GM23338 (cell line): ENCODE measurements around the gene WIPF3. TPM values are rescaled to one million over a fixed set of nuclear protein-coding genes. Genes with fewer than 3 reads are reported as not detected.

Experiments used
- ATAC-seq: fragments of 200-7000 bp; cut with Tn5 transposase; 3 replicates; pipeline ENCODE4 v1.9.1; 2020
- DNase-seq: peaks from one replicate; pipeline ENCODE4 v3.0.0-alpha.2; 2015; ENCODE audit warnings: low spot score
- H2AFZ ChIP-seq: fragments of 200-600 bp; sonication (generic); 2 replicates; pipeline ENCODE4 v1.8.0; 2016; ENCODE audit warnings: antibody characterized with exemption, mild to moderate bottlenecking, moderate library complexity
- H3F3A ChIP-seq: fragments of 200-600 bp; sonication (generic); replicated peaks from 2 replicates; pipeline ENCODE4 v1.8.0; 2017; ENCODE audit warnings: antibody characterized with exemption, mixed run types, low read depth
- H3K27ac ChIP-seq: fragments of 200-600 bp; sonication (generic); 2 replicates; pipeline ENCODE4 v1.6.1; 2016; ENCODE audit warnings: low read depth
- H3K27me3 ChIP-seq: fragments of 200-600 bp; sonication (generic); 2 replicates; pipeline ENCODE4 v1.8.0; 2016; ENCODE audit warnings: mild to moderate bottlenecking, mixed run types, moderate library complexity; ENCODE audit not compliant: insufficient read depth
- H3K36me3 ChIP-seq: fragments of 200-600 bp; sonication (generic); 2 replicates; pipeline ENCODE4 v1.8.0; 2016; ENCODE audit warnings: mild to moderate bottlenecking; ENCODE audit not compliant: insufficient read depth
- H3K4me1 ChIP-seq: fragments of 200-600 bp; sonication (generic); 2 replicates; pipeline ENCODE4 v1.8.0; 2016; ENCODE audit warnings: mild to moderate bottlenecking, moderate library complexity; ENCODE audit not compliant: insufficient read depth
- H3K4me2 ChIP-seq: fragments of 200-600 bp; sonication (generic); 2 replicates; pipeline ENCODE4 v1.7.1; 2017; ENCODE audit warnings: mixed run types
- H3K4me3 ChIP-seq: fragments of 200-600 bp; sonication (generic); 2 replicates; pipeline ENCODE4 v1.6.1; 2016; ENCODE audit warnings: mixed run types
- H3K79me2 ChIP-seq: fragments of 200-600 bp; sonication (generic); replicated peaks from 2 replicates; pipeline ENCODE4 v1.8.0; 2017; ENCODE audit warnings: mild to moderate bottlenecking; ENCODE audit not compliant: insufficient read depth
- H3K9me2 ChIP-seq: fragments of 200-600 bp; sonication (generic); 2 replicates; pipeline ENCODE4 v1.8.0; 2017; ENCODE audit not compliant: insufficient read depth
- H4K20me1 ChIP-seq: fragments of 200-600 bp; sonication (generic); replicated peaks from 2 replicates; pipeline ENCODE4 v1.8.0; 2017; ENCODE audit warnings: mild to moderate bottlenecking; ENCODE audit not compliant: insufficient read depth
- H3K27ac Mint-ChIP-seq: 2 replicates; pipeline ENCODE4 v1.8.0; 2020; ENCODE audit warnings: inconsistent platforms, mild to moderate bottlenecking, moderate library complexity, mixed read lengths
- H3K27me3 Mint-ChIP-seq: 3 replicates; pipeline ENCODE4 v1.8.0; 2022; ENCODE audit warnings: low read depth, mild to moderate bottlenecking, moderate library complexity, mixed read lengths, inconsistent platforms; ENCODE audit not compliant: insufficient read depth, poor library complexity
- H3K36me3 Mint-ChIP-seq: 3 replicates; pipeline ENCODE4 v1.8.0; 2021; ENCODE audit warnings: low read depth, mild to moderate bottlenecking, inconsistent platforms, moderate library complexity, mixed read lengths
- H3K4me1 Mint-ChIP-seq: 3 replicates; pipeline ENCODE4 v1.8.0; 2020; ENCODE audit warnings: mild to moderate bottlenecking, inconsistent platforms, mixed read lengths
- H3K4me3 Mint-ChIP-seq: 3 replicates; pipeline ENCODE4 v1.8.0; 2021; ENCODE audit warnings: moderate library complexity, mild to moderate bottlenecking, inconsistent platforms, mixed read lengths
- H3K9me3 Mint-ChIP-seq: 3 replicates; pipeline ENCODE4 v1.8.0; 2020; ENCODE audit warnings: moderate library complexity, mild to moderate bottlenecking, inconsistent platforms, mixed read lengths
- CREB1 ChIP-seq: fragments of 250-450 bp; sonication (Bioruptor Pico); IDR thresholded peaks from 2 replicates; pipeline ENCODE4 v1.5.0; 2020; ENCODE audit warnings: low read depth, mild to moderate bottlenecking, moderate library complexity
- EZH2 ChIP-seq: fragments of 200-600 bp; sonication (generic); IDR thresholded peaks from one replicate; pipeline ENCODE4 v1.8.0; 2017; ENCODE audit warnings: antibody characterized with exemption, mild to moderate bottlenecking, low read depth; ENCODE audit not compliant: unreplicated experiment
- EZH2phosphoT487 ChIP-seq: fragments of 200-600 bp; sonication (generic); IDR thresholded peaks from one replicate; pipeline ENCODE4 v1.8.1; 2018; ENCODE audit warnings: antibody characterized with exemption; ENCODE audit not compliant: unreplicated experiment
- JUNB ChIP-seq: IDR thresholded peaks from one replicate; pipeline ENCODE4 v1.6.1; 2016; ENCODE audit warnings: antibody characterized with exemption; ENCODE audit not compliant: unreplicated experiment
- NANOG ChIP-seq: IDR thresholded peaks from 2 replicates; pipeline ENCODE4 v1.6.1; 2016; ENCODE audit warnings: antibody characterized with exemption, borderline replicate concordance
- POLR2AphosphoS5 ChIP-seq: IDR thresholded peaks from 2 replicates; pipeline ENCODE4 v1.6.1; 2016; ENCODE audit warnings: antibody characterized with exemption, low read depth
- STAT1 ChIP-seq: IDR thresholded peaks from one replicate; pipeline ENCODE4 v1.6.1; 2016; ENCODE audit warnings: antibody characterized with exemption; ENCODE audit not compliant: unreplicated experiment
- ZNF114 ChIP-seq: fragments of 250-450 bp; sonication (Bioruptor Pico); IDR thresholded peaks from 2 replicates; pipeline ENCODE4 v1.5.0; 2020; ENCODE audit warnings: mild to moderate bottlenecking, moderate library complexity
- ZNF331 ChIP-seq: fragments of 250-450 bp; sonication (Bioruptor Pico); IDR thresholded peaks from 2 replicates; pipeline ENCODE4 v1.5.0; 2020; ENCODE audit warnings: low read depth, mild to moderate bottlenecking, moderate library complexity
- polyA plus RNA-seq: library from polyadenylated mRNA; unstranded; fragments of >200 nt; fragmentation: Nextera tagmentation; extraction: Ambion mirVana; gene quantifications from 2 replicates; pipeline ENCODE4 v1.2.1, GENCODE V29; 2016
- total RNA-seq: library from RNA; depleted of rRNA; stranded (reverse); fragments of >200 nt; shearing (Covaris generic); gene quantifications from 2 replicates; pipeline ENCODE4 v1.2.3, GENCODE V29; 2014
- TF ChIP-seq, protein P1 (sequence below): IDR thresholded peaks from 2 replicates; pipeline ENCODE4 v1.6.1; 2016; ENCODE audit warnings: antibody characterized with exemption
- TF ChIP-seq, protein P2 (sequence below): IDR thresholded peaks from one replicate; pipeline ENCODE4 v1.6.1; 2018; ENCODE audit warnings: antibody characterized with exemption; ENCODE audit not compliant: unreplicated experiment
- TF ChIP-seq, protein P3 (sequence below), 2 experiments: fragments of 200-600 bp in 1 of 2; sonication (generic) in 1 of 2; conservative IDR thresholded peaks; 2 replicates each; pipeline versions ENCODE4 v1.5.1 to v1.6.1; 2016 to 2017; ENCODE audit warnings: antibody characterized with exemption in 2 of 2, low read depth in 2 of 2, mild to moderate bottlenecking in 2 of 2, moderate library complexity in 1 of 2

WIPF3 gene
- total and polyA plus RNA-seq, 2 experiments from 2014 or later, result 5.7 to 11.4 TPM

- Mint-ChIP-seq H3K27ac (no peak overlapping the region), H3K9me3 (peaks cover 11% of the 10 kb centered on the region; the same call in 2 of the 3 replicates), H3K4me1 (no peaks in the 10 kb centered on the region), H3K36me3 (peaks cover 49% of the 10 kb centered on the region), H3K4me3 (no peak overlapping the region), H3K27me3 (peaks cover 6% of the 10 kb centered on the region)
- no peak for DNase-seq
- Histone ChIP-seq H3F3A (no peaks in the 10 kb centered on the region), H3K36me3 (peaks cover 53% of the 10 kb centered on the region), H3K4me1 (no peaks in the 10 kb centered on the region), H2AFZ (no peak overlapping the region), H3K79me2 (no peaks in the 10 kb centered on the region), H3K27ac (no peak overlapping the region), H3K27me3 (no peaks in the 10 kb centered on the region), H3K9me2 (no peaks in the 10 kb centered on the region), H3K4me2 (no peak overlapping the region), H3K4me3 (no peak overlapping the region), H4K20me1 (peaks cover 13% of the 10 kb centered on the region; the same call in 1 of the 2 replicates)
- TF ChIP-seq, protein P1, sequence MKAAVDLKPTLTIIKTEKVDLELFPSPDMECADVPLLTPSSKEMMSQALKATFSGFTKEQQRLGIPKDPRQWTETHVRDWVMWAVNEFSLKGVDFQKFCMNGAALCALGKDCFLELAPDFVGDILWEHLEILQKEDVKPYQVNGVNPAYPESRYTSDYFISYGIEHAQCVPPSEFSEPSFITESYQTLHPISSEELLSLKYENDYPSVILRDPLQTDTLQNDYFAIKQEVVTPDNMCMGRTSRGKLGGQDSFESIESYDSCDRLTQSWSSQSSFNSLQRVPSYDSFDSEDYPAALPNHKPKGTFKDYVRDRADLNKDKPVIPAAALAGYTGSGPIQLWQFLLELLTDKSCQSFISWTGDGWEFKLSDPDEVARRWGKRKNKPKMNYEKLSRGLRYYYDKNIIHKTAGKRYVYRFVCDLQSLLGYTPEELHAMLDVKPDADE, result no peak
- no peak for TF ChIP-seq ZNF331
- TF ChIP-seq ZNF114 (CRISPR knock-in tag), result no peak
- no peak for TF ChIP-seq CREB1 (CRISPR knock-in tag)
- ATAC-seq, result no peak
Observed at GRCh38 chr7:29935111-29935510, 128.8 kb downstream of the WIPF3 start.

- H3K79me2 ChIP-seq, result no peaks in the 10 kb centered on the region
- H3K4me2 ChIP-seq, result no peak overlapping the region
- no peaks in the 10 kb centered on the region for H3K27me3 ChIP-seq
- Mint-ChIP-seq H3K4me1 (no peaks in the 10 kb centered on the region), H3K4me3 (no peak overlapping the region), H3K36me3 (peaks cover 55% of the 10 kb centered on the region), H3K9me3 (peaks cover 11% of the 10 kb centered on the region; the same call in 2 of the 3 replicates), H3K27me3 (peaks cover 6% of the 10 kb centered on the region), H3K27ac (no peak overlapping the region)
- peaks cover 63% of the 10 kb centered on the region for H3K36me3 ChIP-seq
- no peaks in the 10 kb centered on the region for H3F3A ChIP-seq
- no peak overlapping the region for H3K27ac ChIP-seq
- DNase-seq (no peak), ATAC-seq (no peak)
- H2AFZ ChIP-seq, result no peak overlapping the region
- H3K9me2 ChIP-seq, result no peaks in the 10 kb centered on the region
- no peak overlapping the region for H3K4me3 ChIP-seq
- no peak for TF ChIP-seq EZH2
- H3K4me1 ChIP-seq, result no peaks in the 10 kb centered on the region
- peaks cover 13% of the 10 kb centered on the region; the same call in 1 of the 2 replicates for H4K20me1 ChIP-seq
Observed at GRCh38 chr7:29937132-29937531, 130.8 kb downstream of the WIPF3 start.

GRCh38 chr7:29940199-29940598, 133.9 kb downstream of the WIPF3 start:
- H3K4me1 ChIP-seq, result no peaks in the 10 kb centered on the region
- no peak overlapping the region for H3K4me2 ChIP-seq
- Mint-ChIP-seq H3K9me3 (peaks cover 11% of the 10 kb centered on the region; the same call in 2 of the 3 replicates), H3K4me1 (no peaks in the 10 kb centered on the region), H3K27ac (no peak overlapping the region), H3K27me3 (peaks cover 7% of the 10 kb centered on the region), H3K36me3 (peaks cover 69% of the 10 kb centered on the region), H3K4me3 (no peak overlapping the region)
- DNase-seq (no peak), ATAC-seq (no peak)
- H3K27me3 ChIP-seq, result no peaks in the 10 kb centered on the region
- no peak overlapping the region for H3K4me3 ChIP-seq
- no peaks in the 10 kb centered on the region for H3F3A ChIP-seq
- no peaks in the 10 kb centered on the region for H3K79me2 ChIP-seq
- no peak overlapping the region for H2AFZ ChIP-seq
- H4K20me1 ChIP-seq, result 0 out of 2 replicates have a peak, but pooled peaks cover 6% of the 10 kb centered on the region
- H3K27ac ChIP-seq, result no peak overlapping the region
- H3K9me2 ChIP-seq, result no peaks in the 10 kb centered on the region
- peaks cover 67% of the 10 kb centered on the region for H3K36me3 ChIP-seq
- TF ChIP-seq JUNB (no peak), NANOG (no peak), POLR2AphosphoS5 (no peak), EZH2phosphoT487 (no peak), EZH2 (no peak), STAT1 (no peak), ZNF114 (CRISPR knock-in tag) (no peak)
- TF ChIP-seq, protein P2, sequence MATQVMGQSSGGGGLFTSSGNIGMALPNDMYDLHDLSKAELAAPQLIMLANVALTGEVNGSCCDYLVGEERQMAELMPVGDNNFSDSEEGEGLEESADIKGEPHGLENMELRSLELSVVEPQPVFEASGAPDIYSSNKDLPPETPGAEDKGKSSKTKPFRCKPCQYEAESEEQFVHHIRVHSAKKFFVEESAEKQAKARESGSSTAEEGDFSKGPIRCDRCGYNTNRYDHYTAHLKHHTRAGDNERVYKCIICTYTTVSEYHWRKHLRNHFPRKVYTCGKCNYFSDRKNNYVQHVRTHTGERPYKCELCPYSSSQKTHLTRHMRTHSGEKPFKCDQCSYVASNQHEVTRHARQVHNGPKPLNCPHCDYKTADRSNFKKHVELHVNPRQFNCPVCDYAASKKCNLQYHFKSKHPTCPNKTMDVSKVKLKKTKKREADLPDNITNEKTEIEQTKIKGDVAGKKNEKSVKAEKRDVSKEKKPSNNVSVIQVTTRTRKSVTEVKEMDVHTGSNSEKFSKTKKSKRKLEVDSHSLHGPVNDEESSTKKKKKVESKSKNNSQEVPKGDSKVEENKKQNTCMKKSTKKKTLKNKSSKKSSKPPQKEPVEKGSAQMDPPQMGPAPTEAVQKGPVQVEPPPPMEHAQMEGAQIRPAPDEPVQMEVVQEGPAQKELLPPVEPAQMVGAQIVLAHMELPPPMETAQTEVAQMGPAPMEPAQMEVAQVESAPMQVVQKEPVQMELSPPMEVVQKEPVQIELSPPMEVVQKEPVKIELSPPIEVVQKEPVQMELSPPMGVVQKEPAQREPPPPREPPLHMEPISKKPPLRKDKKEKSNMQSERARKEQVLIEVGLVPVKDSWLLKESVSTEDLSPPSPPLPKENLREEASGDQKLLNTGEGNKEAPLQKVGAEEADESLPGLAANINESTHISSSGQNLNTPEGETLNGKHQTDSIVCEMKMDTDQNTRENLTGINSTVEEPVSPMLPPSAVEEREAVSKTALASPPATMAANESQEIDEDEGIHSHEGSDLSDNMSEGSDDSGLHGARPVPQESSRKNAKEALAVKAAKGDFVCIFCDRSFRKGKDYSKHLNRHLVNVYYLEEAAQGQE, result no peak
- TF ChIP-seq, protein P3, sequence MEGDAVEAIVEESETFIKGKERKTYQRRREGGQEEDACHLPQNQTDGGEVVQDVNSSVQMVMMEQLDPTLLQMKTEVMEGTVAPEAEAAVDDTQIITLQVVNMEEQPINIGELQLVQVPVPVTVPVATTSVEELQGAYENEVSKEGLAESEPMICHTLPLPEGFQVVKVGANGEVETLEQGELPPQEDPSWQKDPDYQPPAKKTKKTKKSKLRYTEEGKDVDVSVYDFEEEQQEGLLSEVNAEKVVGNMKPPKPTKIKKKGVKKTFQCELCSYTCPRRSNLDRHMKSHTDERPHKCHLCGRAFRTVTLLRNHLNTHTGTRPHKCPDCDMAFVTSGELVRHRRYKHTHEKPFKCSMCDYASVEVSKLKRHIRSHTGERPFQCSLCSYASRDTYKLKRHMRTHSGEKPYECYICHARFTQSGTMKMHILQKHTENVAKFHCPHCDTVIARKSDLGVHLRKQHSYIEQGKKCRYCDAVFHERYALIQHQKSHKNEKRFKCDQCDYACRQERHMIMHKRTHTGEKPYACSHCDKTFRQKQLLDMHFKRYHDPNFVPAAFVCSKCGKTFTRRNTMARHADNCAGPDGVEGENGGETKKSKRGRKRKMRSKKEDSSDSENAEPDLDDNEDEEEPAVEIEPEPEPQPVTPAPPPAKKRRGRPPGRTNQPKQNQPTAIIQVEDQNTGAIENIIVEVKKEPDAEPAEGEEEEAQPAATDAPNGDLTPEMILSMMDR (conservative IDR thresholded peaks at IDR 0.05; ENCODE audit: low read depth in 2 of 2), result no peak
- TF ChIP-seq, protein P1, result no peak
